Activated B cell treated with CpG ODN at 0.5 μM for 24 hours (primary cell): ENCODE measurements around the gene GAL3ST2. TPM values are rescaled to one million over a fixed set of nuclear protein-coding genes. Genes with fewer than 3 reads are reported as not detected.
A peak's percentile ranks its signal among the peaks of the same experiment; 100 is the strongest.
"Not testable (repeated sequence)": the region's sequence is repeated elsewhere in the genome, so short reads cannot be mapped to it uniquely, and the experiment has no call there.

Experiments used
- ATAC-seq: fragments of 200-7000 bp; cut with Tn5 transposase; one replicate; pipeline ENCODE4 v1.10.0; 2021; ENCODE audit warnings: low read depth, mild to moderate bottlenecking, moderate library complexity
- CTCF ChIA-PET: fragments of 350-600 bp; sonication (Branson Sonifier 250); formaldehyde crosslinking; loops from one replicate; lab custom pipeline; 2021; ENCODE audit warnings: antibody characterized with exemption; lab: Charles Lee
- POLR2A ChIA-PET: fragments of 350-600 bp; sonication (Branson Sonifier 250); formaldehyde crosslinking; loops from one replicate; lab custom pipeline; 2021; ENCODE audit warnings: antibody characterized with exemption; lab: Charles Lee
- DNase-seq: peaks from one replicate; pipeline ENCODE4 v3.0.0; 2022
- H3K27ac Mint-ChIP-seq: one replicate; pipeline ENCODE4 v1.8.0; 2020; ENCODE audit warnings: mixed read lengths
- H3K27me3 Mint-ChIP-seq: one replicate; pipeline ENCODE4 v1.8.0; 2021; ENCODE audit warnings: mixed read lengths
- H3K36me3 Mint-ChIP-seq: one replicate; pipeline ENCODE4 v1.8.0; 2021; ENCODE audit warnings: low read depth, mixed read lengths
- H3K4me1 Mint-ChIP-seq: one replicate; pipeline ENCODE4 v1.8.0; 2021; ENCODE audit warnings: mixed read lengths
- H3K4me3 Mint-ChIP-seq: one replicate; pipeline ENCODE4 v1.8.0; 2020; ENCODE audit warnings: mild to moderate bottlenecking, mixed read lengths
- H3K9me3 Mint-ChIP-seq: one replicate; pipeline ENCODE4 v1.8.0; 2020; ENCODE audit warnings: mixed read lengths
- CTCF ChIP-seq: fragments of 200-600 bp; IDR thresholded peaks from one replicate; pipeline ENCODE4 v1.8.0; 2022; ENCODE audit warnings: antibody characterized with exemption, mild to moderate bottlenecking
- intact Hi-C: fragments of 100-400 bp; cut with micrococcal nuclease; formaldehyde crosslinking; loops from one replicate; pipeline ENCODE4 v1.15.1; 2024
- total RNA-seq: library from RNA; stranded (reverse); gene quantifications from 2 replicates; pipeline ENCODE4 v1.2.3, GENCODE V29; 2022

Gene GAL3ST2
- total RNA-seq, 1 donor from 2014 or later, result not detected

DNA sequence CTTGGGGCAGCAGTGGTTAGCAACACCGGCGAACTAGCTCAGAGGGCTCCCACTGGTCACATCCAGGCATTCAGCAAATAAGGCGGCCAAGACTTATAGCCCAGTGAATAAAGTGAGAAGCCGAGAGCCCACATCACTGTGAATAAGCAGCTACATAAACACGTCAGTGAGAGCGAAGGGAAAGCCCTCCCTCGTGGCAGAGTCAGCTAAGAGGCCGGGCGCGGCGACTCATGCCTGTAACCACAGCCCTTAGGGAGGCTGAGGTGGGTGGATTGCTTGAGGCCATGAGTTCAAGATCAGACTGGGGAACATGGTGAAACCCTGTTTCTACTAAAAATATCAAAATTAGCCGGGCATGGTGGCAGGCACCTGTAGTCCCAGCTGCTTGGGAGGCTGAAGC is 37.0 kb upstream of the GAL3ST2 start:
- Mint-ChIP-seq H3K27ac (no peak overlapping the region), H3K36me3 (peaks cover 3% of the 10 kb centered on the region), H3K4me3 (no peak overlapping the region), H3K9me3 (no peaks in the 10 kb centered on the region), H3K4me1 (peaks cover 21% of the 10 kb centered on the region), H3K27me3 (no peaks in the 10 kb centered on the region)
- intact Hi-C loops, result loop anchor here (5.0 to 10.0 kb wide), 2 partner anchors 33 to 1175 kb away; partner anchors contain the start of genes DUSP28 and RNPEPL1
- POLR2A ChIA-PET, result interaction anchor here (0.8 to 1.4 kb wide), 3 partner anchors 9 to 105 kb away, joined by 3 to 5 read pairs (median 5); no protein-coding TSS in a partner anchor
- DNase-seq, result no peak
- TF ChIP-seq CTCF, result no peak
- peak; percentile 47 for ATAC-seq
- CTCF ChIA-PET, result no interaction called here

GRCh38 chr2:241741016-241741415 is 35.6 kb upstream of the GAL3ST2 start:
- no peaks in the 10 kb centered on the region for H3K9me3 Mint-ChIP-seq
- intact Hi-C loops, result no loop called here
- H3K27ac Mint-ChIP-seq, result no peak overlapping the region
- peaks cover 15% of the 10 kb centered on the region for H3K36me3 Mint-ChIP-seq
- POLR2A ChIA-PET, result interaction anchor here (0.6 kb wide), 1 partner anchor 50 kb away, joined by 5 read pairs; no protein-coding TSS in a partner anchor
- TF ChIP-seq CTCF, result no peak
- DNase-seq (no peak), ATAC-seq (no peak)
- no peaks in the 10 kb centered on the region for H3K27me3 Mint-ChIP-seq
- H3K4me3 Mint-ChIP-seq, result no peak overlapping the region
- CTCF ChIA-PET, result interaction anchor here (0.6 kb wide), 1 partner anchor 135 kb away, joined by 3 read pairs; no protein-coding TSS in a partner anchor
- peaks cover 16% of the 10 kb centered on the region for H3K4me1 Mint-ChIP-seq

GRCh38 chr2:241742320-241742939 is 34.2 kb upstream of the GAL3ST2 start:
- no peaks in the 10 kb centered on the region for H3K27me3 Mint-ChIP-seq
- no peak for TF ChIP-seq CTCF
- POLR2A ChIA-PET, result no interaction called here
- DNase-seq (no peak), ATAC-seq (no peak)
- no peak overlapping the region for H3K27ac Mint-ChIP-seq
- H3K4me1 Mint-ChIP-seq, result peaks cover 12% of the 10 kb centered on the region
- CTCF ChIA-PET, result no interaction called here
- intact Hi-C loops, result no loop called here
- H3K9me3 Mint-ChIP-seq, result no peaks in the 10 kb centered on the region
- no peak overlapping the region for H3K4me3 Mint-ChIP-seq
- peaks cover 21% of the 10 kb centered on the region for H3K36me3 Mint-ChIP-seq

DNA sequence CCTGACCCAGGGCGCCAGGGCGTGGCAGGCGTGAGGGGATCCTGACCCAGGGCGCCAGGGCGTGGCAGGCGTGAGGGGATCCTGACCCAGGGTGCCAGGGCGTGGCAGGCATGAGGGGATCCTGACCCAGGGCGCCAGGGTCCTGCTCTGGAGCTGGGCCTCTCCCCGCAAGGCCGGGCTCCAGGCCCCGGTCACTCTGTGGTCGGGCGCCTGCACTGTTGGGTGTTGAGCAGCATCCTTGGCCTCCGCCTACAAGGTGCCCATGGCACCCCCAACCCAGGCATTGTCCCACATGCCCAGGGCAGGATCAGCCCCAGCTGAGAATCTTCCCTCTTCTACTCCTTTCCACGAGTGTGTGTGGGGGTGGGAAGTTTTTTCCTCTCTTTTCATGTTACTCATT is 33.6 kb upstream of the GAL3ST2 start:
- DNase-seq, intact Hi-C loops, ATAC-seq, H3K27me3 Mint-ChIP-seq, H3K4me3 Mint-ChIP-seq, CTCF ChIA-PET, POLR2A ChIA-PET, H3K27ac Mint-ChIP-seq, H3K9me3 Mint-ChIP-seq: not testable (repeated sequence)
- peaks cover 12% of the 10 kb centered on the region for H3K4me1 Mint-ChIP-seq
- H3K36me3 Mint-ChIP-seq, result peaks cover 23% of the 10 kb centered on the region

- no peak overlapping the region for H3K27ac Mint-ChIP-seq
- DNase-seq (no peak), ATAC-seq (no peak)
- CTCF ChIA-PET, result no interaction called here
- H3K9me3 Mint-ChIP-seq, result no peaks in the 10 kb centered on the region
- peaks cover 12% of the 10 kb centered on the region for H3K4me1 Mint-ChIP-seq
- intact Hi-C loops, result no loop called here
- POLR2A ChIA-PET, result no interaction called here
- H3K27me3 Mint-ChIP-seq, result no peaks in the 10 kb centered on the region
- peaks cover 23% of the 10 kb centered on the region for H3K36me3 Mint-ChIP-seq
- no peak for TF ChIP-seq CTCF
- H3K4me3 Mint-ChIP-seq, result no peak overlapping the region
Observed at GRCh38 chr2:241743620-241744019, 33.0 kb upstream of the GAL3ST2 start.
